Measurements from ENCODE around the gene BOLA3.
A peak's percentile ranks its signal among the peaks of the same experiment; 100 is the strongest.

BOLA3 gene

GRCh38 chr2:74178211-74179062, 30.7 kb upstream of the BOLA3 start, which contains the start of gene MOB1A:
Gene MOB1A (minus strand): TSS chr2:74178879. CDS start chr2:74178674, 205 bp downstream.
- Histone ChIP-seq H3K27ac (ENCODE audit: extremely low read depth, low read depth, low read length) (peak within 1 kb of the TSS; percentile 88), H3K4me1 (ENCODE audit: control insufficient read depth, insufficient read depth, low read length) (no peaks in the 10 kb centered on the region), H3K4me3 (ENCODE audit: low read depth, low read length) (peak within 1 kb of the TSS; percentile 86), H3K36me3 (ENCODE audit: control insufficient read depth in 2 of 2, insufficient read depth in 1 of 2, low read length in 2 of 2) (peaks cover 4 to 13% of the 10 kb centered on the region in 2 experiments; a peak in 2 of 3 replicates), H3K9me3 (ENCODE audit: control insufficient read depth, insufficient read depth, low read depth, low read length) (no peaks in the 10 kb centered on the region)
- ChIA-PET POLR2A (interaction anchor here (0.5 to 2.6 kb wide), 23 partner anchors 9 to 476 kb away, joined by 3 to 52 read pairs (median 5); partner anchors contain the start of genes MTHFD2, RTKN, SEMA4F and STAMBP), CTCF (interaction anchor here (0.7 to 2.2 kb wide), 6 partner anchors 12 to 354 kb away, joined by 3 to 9 read pairs (median 4); partner anchors contain the start of gene MTHFD2)
- TF ChIP-seq INSM2 (tag by site-specific recombination; IDR thresholded peaks at IDR 0.05) (0 out of 2 replicates have a peak, but pooled peaks have one; percentile 25), ZBTB6 (tag by site-specific recombination; IDR thresholded peaks at IDR 0.05) (no peak), ZBTB48 (tag by site-specific recombination; IDR thresholded peaks at IDR 0.05) (no peak), ZNF513 (tag by site-specific recombination; IDR thresholded peaks at IDR 0.05) (no peak; the same call in 1 of the 2 replicates), ZNF202 (tag by site-specific recombination; IDR thresholded peaks at IDR 0.05; ENCODE audit: borderline replicate concordance) (no peak), EGR2 (tag by site-specific recombination; IDR thresholded peaks at IDR 0.05; ENCODE audit: low read depth) (peak; percentile 88), SP3 (tag by site-specific recombination; IDR thresholded peaks at IDR 0.05) (peak; percentile 91), HOXC10 (CRISPR knock-in tag; IDR thresholded peaks at IDR 0.05) (no peak), ZFP37 (tag by site-specific recombination; IDR thresholded peaks at IDR 0.05) (peak; percentile 65; the same call in 1 of the 2 replicates), ZFHX2 (tag by site-specific recombination; conservative IDR thresholded peaks at IDR 0.05) (peak; percentile 90), ZFP3 (tag by site-specific recombination; IDR thresholded peaks at IDR 0.05; ENCODE audit: low read depth) (no peak), ZNF585B (tag by site-specific recombination; IDR thresholded peaks at IDR 0.05) (no peak), ZNF580 (tag by site-specific recombination; IDR thresholded peaks at IDR 0.05) (no peak), KLF9 (tag by site-specific recombination; IDR thresholded peaks at IDR 0.05; ENCODE audit: low read depth) (peak; percentile 66; the same call in 1 of the 2 replicates), PBX3 (CRISPR knock-in tag; IDR thresholded peaks at IDR 0.05) (no peak), ZNF692 (tag by site-specific recombination; IDR thresholded peaks at IDR 0.05) (peak; percentile 59; the same call in 1 of the 2 replicates), ZNF677 (tag by site-specific recombination; IDR thresholded peaks at IDR 0.05) (no peak), ZNF423 (tag by site-specific recombination; IDR thresholded peaks at IDR 0.05) (no peak), ZNF785 (tag by site-specific recombination; IDR thresholded peaks at IDR 0.05) (no peak), ZNF555 (tag by site-specific recombination; conservative IDR thresholded peaks at IDR 0.05) (no peak), KLF10 (tag by site-specific recombination; IDR thresholded peaks at IDR 0.05) (peak; percentile 91), WT1 (tag by site-specific recombination; IDR thresholded peaks at IDR 0.05) (0 out of 2 replicates have a peak, but pooled peaks have one; percentile 23), KLF16 (tag by site-specific recombination; IDR thresholded peaks at IDR 0.05) (peak; percentile 66), ZBTB8A (tag by site-specific recombination; IDR thresholded peaks at IDR 0.05) (peak; percentile 50), PRDM1 (tag by site-specific recombination; IDR thresholded peaks at IDR 0.05) (no peak), HIC1 (tag by site-specific recombination; IDR thresholded peaks at IDR 0.05) (peak; percentile 48; the same call in 1 of the 2 replicates)
